ENCODE results near the gene PIK3R2. TPM values are rescaled to one million over a fixed set of nuclear protein-coding genes. Genes with fewer than 3 reads are reported as not detected.

PIK3R2 gene
- polyA plus RNA-seq, 1 experiment, result 19.7 TPM

- no peak for DNase-seq (ENCODE audit: low read depth, low spot score)
- H3K4me3 ChIP-seq (ENCODE audit: low read depth, low read length), result no peak overlapping the region
- peaks cover 2% of the 10 kb centered on the region for H3K27me3 ChIP-seq (ENCODE audit: control insufficient read depth, insufficient read depth, low read length)
- POLR2A ChIA-PET, result interaction anchor here (0.6 kb wide), 1 partner anchor 43 kb away, joined by 3 read pairs; no protein-coding TSS in a partner anchor
- CTCF ChIA-PET, result interaction anchor here (0.6 to 2.4 kb wide), 6 partner anchors 9 to 177 kb away, joined by 3 to 10 read pairs (median 4); no protein-coding TSS in a partner anchor
- H3K27ac ChIP-seq (ENCODE audit: low read depth, low read length), result no peak overlapping the region
- H3K9me3 ChIP-seq (ENCODE audit: control insufficient read depth, insufficient read depth, low read length), result no peaks in the 10 kb centered on the region; the same call in 1 of the 2 replicates
- TF ChIP-seq CTCF (IDR thresholded peaks at IDR 0.05; ENCODE audit: low read depth, low read length), result no peak
Observed at GRCh38 chr19:18170714-18171255, 17.8 kb downstream of the PIK3R2 start.

GRCh38 chr19:18171605-18172327 lies 18.8 kb downstream of the PIK3R2 start:
- TF ChIP-seq CTCF (IDR thresholded peaks at IDR 0.05; ENCODE audit: low read depth, low read length), result no peak
- no peak overlapping the region for H3K27ac ChIP-seq (ENCODE audit: low read depth, low read length)
- no peak for DNase-seq (ENCODE audit: low read depth, low spot score)
- H3K27me3 ChIP-seq (ENCODE audit: control insufficient read depth, insufficient read depth, low read length), result peaks cover 5% of the 10 kb centered on the region
- H3K9me3 ChIP-seq (ENCODE audit: control insufficient read depth, insufficient read depth, low read length), result no peaks in the 10 kb centered on the region; the same call in 1 of the 2 replicates
- ChIA-PET POLR2A (interaction anchor here (0.6 kb wide), 1 partner anchor 29 kb away, joined by 3 read pairs; no protein-coding TSS in a partner anchor), CTCF (interaction anchor here (1.1 to 2.4 kb wide), 4 partner anchors 10 to 157 kb away, joined by 3 to 10 read pairs (median 4); no protein-coding TSS in a partner anchor)
- H3K4me3 ChIP-seq (ENCODE audit: low read depth, low read length), result no peak overlapping the region

- Histone ChIP-seq H3K27me3 (ENCODE audit: control insufficient read depth, insufficient read depth, low read length) (peaks cover 5% of the 10 kb centered on the region), H3K4me3 (ENCODE audit: low read depth, low read length) (no peak overlapping the region), H3K27ac (ENCODE audit: low read depth, low read length) (no peak overlapping the region), H3K9me3 (ENCODE audit: control insufficient read depth, insufficient read depth, low read length) (no peaks in the 10 kb centered on the region; the same call in 1 of the 2 replicates)
- no peak for DNase-seq (ENCODE audit: low read depth, low spot score)
- no peak for TF ChIP-seq CTCF (IDR thresholded peaks at IDR 0.05; ENCODE audit: low read depth, low read length)
- ChIA-PET POLR2A (no interaction called here), CTCF (interaction anchor here (0.6 to 2.4 kb wide), 3 partner anchors 59 to 302 kb away, joined by 3 to 10 read pairs (median 7); no protein-coding TSS in a partner anchor)
Observed at GRCh38 chr19:18172331-18173053, 19.5 kb downstream of the PIK3R2 start.

DNA sequence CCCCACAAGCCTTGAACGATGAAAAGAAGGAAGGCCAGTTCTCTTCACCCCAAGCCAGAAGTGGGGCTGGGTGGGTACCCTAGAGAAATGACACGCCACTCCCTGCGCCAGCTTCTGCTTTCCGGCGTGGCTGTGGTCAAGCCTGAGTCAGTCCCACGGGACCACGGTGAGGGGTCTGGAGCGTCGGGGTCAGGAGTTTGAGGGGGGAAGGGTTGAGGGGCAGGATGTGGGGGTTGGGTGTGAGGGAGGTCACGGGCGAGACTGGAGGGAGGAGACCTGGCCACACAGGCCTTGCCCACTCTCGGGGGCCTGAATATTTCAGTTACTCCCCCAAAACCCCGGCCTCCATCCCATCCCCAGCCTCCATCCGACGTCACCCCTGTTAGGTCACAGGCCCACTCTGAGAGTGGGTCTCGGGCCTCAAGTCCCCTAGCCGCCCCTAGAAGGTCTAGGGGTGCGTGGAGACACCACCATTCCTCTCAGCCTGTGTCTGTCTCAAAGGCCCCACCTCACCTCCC lies 20.1 kb downstream of the PIK3R2 start:
- H3K27me3 ChIP-seq (ENCODE audit: control insufficient read depth, insufficient read depth, low read length), result peaks cover 5% of the 10 kb centered on the region
- H3K4me3 ChIP-seq (ENCODE audit: low read depth, low read length), result peak overlapping the region; percentile 73
- CTCF ChIA-PET, result interaction anchor here (0.6 to 1.4 kb wide), 2 partner anchors 156 to 303 kb away, joined by 3 to 7 read pairs; no protein-coding TSS in a partner anchor
- H3K27ac ChIP-seq (ENCODE audit: low read depth, low read length), result no peak overlapping the region
- POLR2A ChIA-PET, result no interaction called here
- no peak for TF ChIP-seq CTCF (IDR thresholded peaks at IDR 0.05; ENCODE audit: low read depth, low read length)
- H3K9me3 ChIP-seq (ENCODE audit: control insufficient read depth, insufficient read depth, low read length), result no peaks in the 10 kb centered on the region; the same call in 1 of the 2 replicates
- no peak for DNase-seq (ENCODE audit: low read depth, low spot score)
